Mucosa of rectum (tissue), 2 donors: ENCODE results near the gene CACNB4.

Experiments used
- H3K27ac ChIP-seq, 2 donors: one replicate each; pipeline ENCODE4 v1.7.0; 2013; ENCODE audit warnings: inconsistent platforms in 2 of 2, low read depth in 2 of 2, low read length in 2 of 2
- H3K27me3 ChIP-seq, 2 donors: one replicate each; pipeline ENCODE4 v1.7.0; 2013; ENCODE audit warnings: low read length in 2 of 2; ENCODE audit not compliant: control insufficient read depth in 2 of 2, insufficient read depth in 2 of 2
- H3K36me3 ChIP-seq, 2 donors: one replicate each; pipeline ENCODE4 v1.7.0; 2013; ENCODE audit warnings: low read length in 2 of 2; ENCODE audit not compliant: control insufficient read depth in 2 of 2, insufficient read depth in 2 of 2
- H3K4me1 ChIP-seq, 2 donors: one replicate each; pipeline ENCODE4 v1.7.0; 2013; ENCODE audit warnings: low read length in 2 of 2, mild to moderate bottlenecking in 1 of 2; ENCODE audit not compliant: control insufficient read depth in 2 of 2, insufficient read depth in 2 of 2
- H3K4me3 ChIP-seq, 2 donors: one replicate each; pipeline ENCODE4 v1.7.0; 2013; ENCODE audit warnings: low read length in 2 of 2
- H3K9ac ChIP-seq, 2 donors: one replicate each; pipeline ENCODE4 v1.7.0; 2013; ENCODE audit warnings: low read length in 2 of 2, low read depth in 1 of 2, mild to moderate bottlenecking in 1 of 2
- H3K9me3 ChIP-seq, 2 donors: one replicate each; pipeline ENCODE4 v1.7.0; 2013; ENCODE audit warnings: low read length in 2 of 2; ENCODE audit not compliant: control insufficient read depth in 2 of 2
- donor health status: healthy.
- donor health status: Normal muscosa, but diverticular disease.

The CACNB4 gene

DNA sequence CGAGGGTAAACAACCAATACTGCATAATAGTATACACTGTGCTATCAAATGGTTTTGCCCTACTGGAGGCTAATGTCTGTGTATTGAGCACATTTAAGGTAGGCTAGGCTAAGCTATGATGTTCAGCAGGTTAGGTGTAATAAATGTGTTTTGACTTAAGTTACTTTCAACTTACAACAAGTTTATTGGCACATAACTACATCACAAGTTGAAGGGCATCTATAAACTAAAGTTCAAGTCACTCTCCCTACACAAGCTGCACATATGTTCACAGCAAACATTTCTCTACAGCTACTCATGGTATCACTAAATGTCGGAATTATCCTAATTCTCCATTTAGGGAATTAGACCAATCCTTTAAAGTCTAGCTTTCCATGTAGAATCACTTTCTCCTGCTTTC lies 282.0 kb downstream of the CACNB4 start:
- Histone ChIP-seq H3K9me3 (no peaks in the 10 kb centered on the region), H3K4me1 (no peaks in the 10 kb centered on the region), H3K27me3 (no peaks in the 10 kb centered on the region), H3K9ac (no peak overlapping the region), H3K36me3 (peaks cover 6 to 16% of the 10 kb centered on the region in 2 donors), H3K4me3 (no peak overlapping the region), H3K27ac (no peak overlapping the region)

GRCh38 chr2:151815821-151816489 lies 282.9 kb downstream of the CACNB4 start:
- Histone ChIP-seq H3K4me1 (no peaks in the 10 kb centered on the region), H3K27me3 (no peaks in the 10 kb centered on the region), H3K27ac (no peak overlapping the region), H3K4me3 (no peak overlapping the region), H3K36me3 (peaks cover 11 to 21% of the 10 kb centered on the region in 2 donors), H3K9me3 (no peaks in the 10 kb centered on the region), H3K9ac (no peak overlapping the region)

GRCh38 chr2:151810489-151810888 lies 288.4 kb downstream of the CACNB4 start:
- H3K4me1 ChIP-seq = no peaks in the 10 kb centered on the region
- no peak overlapping the region for H3K4me3 ChIP-seq
- H3K9me3 ChIP-seq = no peaks in the 10 kb centered on the region
- H3K36me3 ChIP-seq = peaks cover 19 to 32% of the 10 kb centered on the region in 2 donors
- no peaks in the 10 kb centered on the region for H3K27me3 ChIP-seq
- no peak overlapping the region for H3K9ac ChIP-seq
- no peak overlapping the region for H3K27ac ChIP-seq

DNA sequence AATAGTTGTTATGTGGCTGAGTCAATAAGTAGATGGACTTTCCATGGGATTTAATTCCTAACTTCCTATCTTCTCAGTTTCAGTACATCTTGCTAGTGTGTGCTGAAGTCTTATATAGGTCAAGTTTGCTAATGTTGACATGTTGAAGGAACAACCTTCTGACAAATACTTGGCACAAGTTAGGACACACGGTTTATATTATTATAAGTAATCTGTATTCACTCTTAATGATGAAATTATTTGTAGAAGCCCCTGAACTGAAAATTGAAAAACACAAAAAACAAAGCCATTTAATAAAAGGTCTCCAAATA lies 289.8 kb downstream of the CACNB4 start:
- H3K4me1 ChIP-seq = no peaks in the 10 kb centered on the region
- H3K36me3 ChIP-seq = peaks cover 25 to 33% of the 10 kb centered on the region in 2 donors
- no peaks in the 10 kb centered on the region for H3K27me3 ChIP-seq
- no peak overlapping the region for H3K4me3 ChIP-seq
- H3K9ac ChIP-seq = no peak overlapping the region
- no peak overlapping the region for H3K27ac ChIP-seq
- no peaks in the 10 kb centered on the region for H3K9me3 ChIP-seq

DNA sequence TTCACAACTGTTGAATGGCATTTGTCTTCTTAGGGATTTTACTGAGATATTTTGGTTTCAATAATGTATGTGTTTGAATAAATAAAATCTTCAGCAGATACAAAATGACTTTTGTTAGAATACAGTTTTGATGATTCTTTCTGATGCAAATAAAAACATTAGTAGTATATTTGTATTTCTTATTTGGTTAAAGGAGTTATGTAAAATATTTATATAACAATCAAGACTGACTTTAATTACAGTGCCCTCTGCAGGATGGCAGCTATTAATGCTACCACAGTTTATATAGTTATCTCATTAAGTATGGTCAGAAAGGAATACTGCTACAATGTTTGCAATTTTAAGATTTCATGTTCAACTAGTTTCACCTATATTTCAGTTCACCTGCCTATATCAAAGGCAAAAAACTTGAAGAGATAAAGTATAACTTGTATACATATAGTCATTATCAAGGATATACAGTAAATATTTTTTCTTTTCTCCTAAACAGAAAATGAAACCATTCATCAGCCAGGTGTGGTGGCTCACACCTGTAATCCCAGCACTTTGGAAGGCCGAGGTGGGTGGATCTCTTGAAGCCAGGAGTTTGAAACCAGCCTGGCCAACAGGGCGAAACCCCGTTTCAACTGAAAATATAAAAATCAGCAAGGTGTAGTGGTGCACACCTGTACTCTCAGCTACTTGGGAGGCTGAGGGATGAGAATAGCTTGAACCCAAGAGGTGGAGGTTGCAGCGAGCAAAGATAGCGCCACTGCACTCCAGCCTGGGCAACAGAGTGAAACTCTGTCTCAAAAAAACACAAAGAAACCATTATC lies 290.4 kb downstream of the CACNB4 start:
- Histone ChIP-seq H3K4me3 (no peak overlapping the region), H3K36me3 (peaks cover 28 to 34% of the 10 kb centered on the region in 2 donors), H3K27ac (no peak overlapping the region)

GRCh38 chr2:151805961-151806360 lies 292.9 kb downstream of the CACNB4 start:
- Histone ChIP-seq H3K27me3 (no peaks in the 10 kb centered on the region), H3K27ac (no peak overlapping the region), H3K4me3 (no peak overlapping the region), H3K36me3 (peaks cover 26% of the 10 kb centered on the region in 2 donors), H3K9ac (no peak overlapping the region), H3K9me3 (no peaks in the 10 kb centered on the region), H3K4me1 (no peaks in the 10 kb centered on the region)

More for the DNA sequence above, 290.4 kb downstream of the CACNB4 start:
- Histone ChIP-seq H3K27me3 (no peaks in the 10 kb centered on the region), H3K9ac (no peak overlapping the region), H3K4me1 (no peaks in the 10 kb centered on the region), H3K9me3 (no peaks in the 10 kb centered on the region)

DNA sequence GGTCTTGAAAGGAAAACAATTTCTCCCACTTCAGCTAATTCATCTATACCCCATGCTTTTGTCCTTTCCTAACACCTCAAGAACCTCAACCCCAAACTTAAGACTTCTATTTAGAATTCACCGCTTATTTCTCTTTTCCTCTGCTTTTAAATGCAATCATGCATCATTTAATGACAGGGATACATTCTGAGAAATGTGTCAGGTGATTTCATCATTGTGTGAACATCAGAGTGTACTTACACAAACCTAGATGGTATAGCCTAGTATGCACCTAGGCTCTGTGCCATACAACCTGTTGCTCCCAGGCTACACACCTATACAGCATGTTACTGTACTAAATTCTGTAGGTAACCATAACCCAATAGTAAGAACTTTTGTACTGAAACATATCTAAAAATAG lies 293.5 kb downstream of the CACNB4 start:
- H3K27ac ChIP-seq = no peak overlapping the region
- no peak overlapping the region for H3K4me3 ChIP-seq
- H3K4me1 ChIP-seq = no peaks in the 10 kb centered on the region
- H3K9ac ChIP-seq = no peak overlapping the region
- H3K36me3 ChIP-seq = peaks cover 24% of the 10 kb centered on the region in 2 donors
- H3K27me3 ChIP-seq = no peaks in the 10 kb centered on the region
- no peaks in the 10 kb centered on the region for H3K9me3 ChIP-seq

DNA sequence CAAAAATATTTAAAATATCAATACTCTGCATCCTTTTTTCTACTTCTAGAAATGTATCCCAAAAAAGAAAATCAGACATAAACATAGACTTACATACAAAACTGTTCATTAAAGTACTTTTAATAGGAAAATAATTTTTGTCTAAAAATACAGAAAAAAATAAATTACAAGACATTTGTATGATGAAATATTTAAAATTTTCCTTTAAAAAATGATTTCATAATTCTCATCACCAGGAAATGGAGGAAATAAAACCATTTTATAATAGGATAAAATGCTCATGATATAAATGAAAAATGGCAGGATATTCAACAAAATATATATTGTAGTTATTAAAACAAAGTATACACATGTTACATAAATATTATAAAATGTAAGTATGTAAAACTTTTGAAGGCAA lies 295.0 kb downstream of the CACNB4 start:
- H3K9ac ChIP-seq = no peak overlapping the region
- no peak overlapping the region for H3K27ac ChIP-seq
- H3K36me3 ChIP-seq = peaks cover 24% of the 10 kb centered on the region in 2 donors
- no peaks in the 10 kb centered on the region for H3K27me3 ChIP-seq
- H3K4me3 ChIP-seq = no peak overlapping the region
- no peaks in the 10 kb centered on the region for H3K4me1 ChIP-seq
- H3K9me3 ChIP-seq = no peaks in the 10 kb centered on the region

DNA sequence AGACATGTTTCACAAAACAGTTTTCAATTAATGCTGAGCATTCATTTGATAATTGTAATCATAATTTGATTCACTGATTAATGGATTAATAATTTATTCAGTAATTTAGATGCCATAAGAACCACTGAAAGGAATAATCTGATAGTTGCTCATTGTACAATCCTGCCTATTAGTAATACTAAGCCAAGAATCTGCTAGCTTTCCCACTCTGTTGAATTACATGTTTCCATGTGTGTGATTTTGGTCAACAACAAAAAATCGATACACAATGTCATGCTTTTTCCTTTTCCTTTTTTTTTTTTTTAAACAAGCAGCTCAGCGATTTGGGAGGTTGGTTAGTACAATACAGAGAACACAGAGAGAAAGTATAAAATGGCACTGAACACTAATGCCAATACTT lies 296.5 kb downstream of the CACNB4 start:
- H3K9ac ChIP-seq = no peak overlapping the region
- H3K36me3 ChIP-seq = peaks cover 24% of the 10 kb centered on the region in 2 donors
- no peaks in the 10 kb centered on the region for H3K9me3 ChIP-seq
- no peaks in the 10 kb centered on the region for H3K27me3 ChIP-seq
- no peak overlapping the region for H3K4me3 ChIP-seq
- H3K4me1 ChIP-seq = no peaks in the 10 kb centered on the region
- no peak overlapping the region for H3K27ac ChIP-seq

DNA sequence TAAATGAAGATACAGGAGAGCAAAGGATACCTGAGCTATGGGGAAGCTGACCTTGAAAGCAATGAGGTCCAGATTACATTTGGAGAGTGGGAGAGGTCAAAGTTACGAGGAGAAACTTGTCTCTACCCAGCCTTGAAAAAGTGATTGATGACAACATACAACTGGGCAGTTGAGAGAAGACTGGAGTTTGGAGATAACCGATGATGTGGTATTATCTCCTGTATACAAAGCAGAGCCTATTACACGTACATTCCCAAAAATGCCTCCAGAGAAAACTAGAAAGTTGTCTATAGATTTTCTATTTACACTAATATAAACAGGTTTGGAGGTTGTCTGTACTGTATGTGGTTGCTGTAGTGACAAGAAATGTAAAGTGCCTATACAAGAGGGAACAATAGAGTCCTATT lies 299.0 kb downstream of the CACNB4 start:
- Histone ChIP-seq H3K9me3 (no peaks in the 10 kb centered on the region), H3K27ac (no peak overlapping the region), H3K4me1 (no peaks in the 10 kb centered on the region), H3K36me3 (peaks cover 12 to 15% of the 10 kb centered on the region in 2 donors), H3K27me3 (no peaks in the 10 kb centered on the region), H3K4me3 (no peak overlapping the region), H3K9ac (no peak overlapping the region)
